GM18505 (cell line): ENCODE data around the gene TPMT.

Source experiments
- ATAC-seq: cut with Tn5 transposase; IDR thresholded peaks from one replicate; pipeline ENCODE4 v1.9.1; 2021; ENCODE audit not compliant: unreplicated experiment
- POLR2A ChIP-seq: IDR thresholded peaks from 4 replicates; pipeline ENCODE4 v1.6.1; 2011; ENCODE audit warnings: borderline replicate concordance; ENCODE audit not compliant: insufficient read depth, insufficient read length; ENCODE audit errors: extremely low read depth

Gene TPMT

DNA sequence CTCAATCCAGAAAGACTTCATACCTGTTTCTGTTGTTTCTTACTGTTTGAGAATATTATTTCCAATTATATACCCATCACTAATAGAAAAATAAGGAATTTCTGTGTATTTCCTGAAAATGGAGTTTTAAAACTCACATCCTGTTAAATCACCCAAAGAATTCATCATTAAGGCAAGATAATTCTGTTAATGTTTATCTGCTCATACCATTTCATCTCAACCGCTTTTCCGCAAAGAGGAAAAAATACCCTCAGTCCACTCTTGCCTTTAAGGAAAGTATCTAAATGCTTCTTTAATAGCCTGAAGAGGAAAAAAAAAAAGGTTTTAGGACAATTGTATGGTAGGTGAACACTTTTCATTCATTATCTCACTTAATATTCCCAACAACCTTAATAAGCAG, 7.3 kb downstream of the TPMT start:
- ATAC-seq: no peak
- TF ChIP-seq POLR2A: no peak

DNA sequence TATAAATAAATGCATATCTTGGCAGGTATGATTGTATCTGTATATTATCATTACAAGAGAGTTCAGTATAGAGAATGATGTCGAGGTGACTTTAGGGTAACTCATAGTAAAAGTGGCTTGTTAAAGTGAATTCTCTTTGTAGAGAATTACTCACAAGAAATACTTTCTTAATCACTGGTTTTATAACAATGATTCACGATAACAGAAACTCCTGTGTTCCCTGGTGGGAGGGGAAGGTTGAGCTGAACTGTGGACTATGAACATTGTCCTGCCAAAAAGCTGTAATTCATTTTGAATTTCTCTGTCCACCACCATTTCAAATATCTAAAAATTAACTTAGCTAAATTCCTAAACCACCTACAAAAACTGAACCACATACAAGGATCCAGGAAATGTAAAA, 7.7 kb downstream of the TPMT start:
- no peak for TF ChIP-seq POLR2A

DNA sequence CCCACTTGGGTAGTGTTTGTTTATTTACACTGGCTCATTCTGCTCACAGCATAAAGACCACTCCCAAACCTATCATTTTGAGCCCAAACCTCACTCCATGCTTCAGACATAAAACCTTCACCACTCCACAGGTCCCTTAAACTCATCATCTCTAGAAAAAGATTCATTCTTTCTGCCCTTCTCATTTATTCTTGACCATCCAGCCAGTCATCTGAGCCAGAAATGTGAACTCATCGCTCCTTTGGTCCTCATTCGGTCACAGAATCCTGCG, 12.4 kb downstream of the TPMT start:
- ATAC-seq: no peak
- TF ChIP-seq POLR2A: no peak

More for the DNA sequence above, 7.7 kb downstream of the TPMT start:
- ATAC-seq: no peak

DNA sequence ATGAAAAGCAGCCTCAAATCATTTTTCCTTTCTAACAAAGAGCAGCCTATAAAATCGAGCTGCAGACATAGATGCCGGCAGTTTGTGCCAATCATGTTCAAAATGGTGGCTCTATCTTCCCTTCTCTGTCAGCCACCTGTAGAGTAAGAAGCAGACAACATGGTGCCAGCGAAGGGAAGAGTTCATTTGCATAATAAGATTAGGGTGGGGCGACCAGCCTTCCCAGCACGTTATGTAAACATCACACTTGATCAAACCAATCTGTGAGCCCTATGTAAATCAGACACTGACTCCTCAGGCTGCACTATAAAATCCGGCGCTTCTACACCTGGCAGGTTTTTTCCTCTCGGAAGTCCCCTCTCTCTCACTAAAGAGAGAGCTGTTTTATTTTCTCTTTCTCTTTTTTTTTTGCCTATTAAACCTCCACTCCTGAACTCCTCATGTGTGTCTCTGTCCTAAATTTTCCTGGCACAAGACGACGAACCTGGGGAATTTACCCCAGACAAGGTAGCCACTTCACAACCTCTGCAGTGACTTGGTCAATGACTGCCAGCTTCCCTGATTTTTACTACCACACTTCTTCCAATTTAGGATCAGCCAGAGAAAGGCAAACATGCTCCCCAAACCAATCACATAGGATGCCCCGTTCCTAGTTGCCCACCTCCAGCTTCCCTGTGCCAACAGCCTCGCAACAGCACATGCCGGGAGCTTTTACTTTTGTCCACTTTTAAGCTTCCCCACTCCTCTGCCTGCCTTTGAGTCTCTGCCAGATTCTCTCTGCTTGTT, 12.9 kb downstream of the TPMT start:
- TF ChIP-seq POLR2A: no peak
- ATAC-seq: no peak

DNA sequence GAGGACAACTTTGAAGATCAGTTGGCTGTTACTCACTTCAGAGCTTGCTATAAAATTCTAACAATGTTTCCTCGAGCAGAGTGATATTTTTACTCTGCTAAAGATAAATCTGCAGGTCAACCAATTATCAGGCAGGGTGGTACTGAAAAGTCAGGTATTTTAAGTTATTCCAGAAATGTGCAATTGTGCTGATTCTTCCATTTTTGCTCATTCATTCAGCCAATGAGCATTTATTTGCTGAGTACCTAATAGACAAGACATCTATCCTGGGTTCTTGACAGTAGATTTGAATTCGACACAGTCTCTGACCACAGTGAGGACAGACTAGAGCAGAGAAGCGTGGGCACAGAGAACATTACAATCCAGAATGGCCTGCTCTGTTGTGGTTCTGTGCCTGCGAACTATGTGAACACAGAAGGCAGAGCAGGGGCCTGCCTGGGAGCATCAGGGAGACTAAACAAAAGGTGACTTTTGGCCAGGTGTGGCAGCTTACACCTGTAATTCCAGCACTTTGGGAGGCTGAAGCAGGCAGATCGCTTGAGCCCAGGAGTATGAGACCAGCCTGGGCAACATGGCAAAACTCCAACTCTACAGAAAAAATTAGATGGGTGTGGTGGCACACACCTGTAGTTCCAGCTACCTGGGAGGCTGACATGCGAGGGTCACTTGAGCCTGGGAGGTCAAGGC, 14.8 kb downstream of the TPMT start:
- ATAC-seq: no peak
- no peak for TF ChIP-seq POLR2A

DNA sequence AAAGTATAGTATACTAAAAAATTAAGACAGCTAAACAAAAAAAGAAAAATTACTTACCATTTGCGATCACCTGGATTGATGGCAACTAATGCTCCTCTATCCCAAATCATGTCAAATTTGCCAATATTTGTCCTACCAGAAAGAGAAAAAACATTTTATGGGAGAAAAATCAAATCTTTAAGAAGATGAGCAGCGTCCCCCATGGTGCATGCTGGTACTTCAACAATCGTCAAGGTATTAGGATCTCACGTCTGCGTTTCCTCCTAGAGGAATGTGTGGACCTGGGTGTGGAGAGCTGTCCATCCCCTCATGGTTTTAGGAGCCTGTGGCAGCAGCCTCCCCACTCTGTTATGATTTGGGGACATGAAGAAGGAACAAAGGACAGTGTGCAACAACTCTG, 16.0 kb downstream of the TPMT start:
- TF ChIP-seq POLR2A: no peak
- ATAC-seq: no peak

DNA sequence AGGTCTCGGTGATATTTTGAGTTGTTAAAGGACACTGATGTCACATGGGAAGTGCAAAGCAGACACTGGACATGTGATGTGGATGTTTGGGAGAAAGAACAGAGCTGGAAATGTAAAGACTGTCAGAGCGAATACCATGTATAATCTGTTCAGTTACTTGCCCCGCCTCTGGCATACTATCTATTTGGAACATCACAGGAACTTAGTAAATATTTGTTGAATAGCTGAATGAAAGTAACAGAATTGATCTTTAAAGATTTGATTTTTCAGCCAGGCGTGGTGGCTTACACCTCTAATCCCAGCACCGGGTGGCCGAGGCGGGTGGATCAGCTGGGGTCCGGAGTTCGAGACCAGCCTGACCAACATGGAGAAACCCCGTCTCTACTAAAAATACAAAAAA, 18.6 kb downstream of the TPMT start:
- no peak for ATAC-seq
- no peak for TF ChIP-seq POLR2A

DNA sequence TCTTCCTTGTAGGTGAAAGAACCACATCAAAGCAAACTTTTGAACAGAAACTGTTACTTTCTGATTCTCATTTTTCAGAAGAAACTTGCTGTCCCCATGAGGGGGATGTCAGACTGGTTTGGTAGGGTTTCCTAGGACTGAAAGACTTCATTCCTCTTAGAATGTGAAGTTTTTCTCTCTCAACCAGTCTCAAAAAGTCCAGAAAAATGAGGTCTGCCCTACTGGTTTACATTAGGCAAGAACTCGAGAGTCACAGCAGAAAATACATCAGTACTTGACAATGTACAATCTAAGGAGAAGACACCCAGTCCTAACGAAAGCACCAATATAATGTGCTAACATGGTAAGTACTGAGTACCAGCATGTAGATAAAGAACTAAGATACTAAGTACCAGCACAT, 19.7 kb downstream of the TPMT start:
- ATAC-seq: no peak

DNA sequence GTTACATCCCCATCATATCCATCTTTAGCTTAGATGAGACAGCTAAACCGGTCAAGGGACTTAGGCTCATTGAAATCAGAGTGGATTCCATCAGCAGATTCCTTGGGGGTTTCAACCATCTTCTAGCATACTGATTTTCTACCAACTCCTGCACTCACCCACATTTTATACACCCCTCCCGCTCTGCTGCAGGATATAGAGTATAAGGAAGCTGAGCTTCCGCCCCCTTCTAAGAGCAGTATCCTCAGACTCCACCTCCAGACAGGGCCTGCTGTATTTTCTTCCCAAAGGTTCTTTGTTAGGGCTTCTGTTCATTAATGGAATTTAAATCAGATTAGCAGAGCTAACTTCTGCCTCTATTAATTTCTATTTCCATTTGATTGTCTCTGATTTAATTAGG, 22.5 kb downstream of the TPMT start:
- TF ChIP-seq POLR2A: no peak
- no peak for ATAC-seq

More for the DNA sequence above, 19.7 kb downstream of the TPMT start:
- no peak for TF ChIP-seq POLR2A

DNA sequence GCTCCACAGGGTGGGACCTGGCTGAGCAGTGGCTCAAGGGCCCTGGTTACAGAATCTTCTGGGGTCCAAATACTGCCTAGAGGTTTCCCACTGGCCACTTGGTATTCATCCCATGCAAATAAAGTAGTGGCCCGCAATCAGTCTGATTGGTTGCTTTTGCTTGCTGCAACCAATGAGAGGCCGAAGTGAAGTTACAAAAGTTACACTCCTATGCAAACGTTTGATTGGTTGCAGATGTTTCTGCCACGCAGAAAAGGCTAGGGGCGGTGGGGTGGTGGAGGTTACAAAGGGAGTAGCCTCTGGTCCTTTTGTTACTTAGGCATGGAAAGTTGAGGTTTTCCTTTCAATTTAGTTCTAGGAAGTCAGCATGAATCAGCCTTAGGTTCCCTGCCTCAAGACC, 28.8 kb downstream of the TPMT start:
- ATAC-seq: no peak
- no peak for TF ChIP-seq POLR2A

DNA sequence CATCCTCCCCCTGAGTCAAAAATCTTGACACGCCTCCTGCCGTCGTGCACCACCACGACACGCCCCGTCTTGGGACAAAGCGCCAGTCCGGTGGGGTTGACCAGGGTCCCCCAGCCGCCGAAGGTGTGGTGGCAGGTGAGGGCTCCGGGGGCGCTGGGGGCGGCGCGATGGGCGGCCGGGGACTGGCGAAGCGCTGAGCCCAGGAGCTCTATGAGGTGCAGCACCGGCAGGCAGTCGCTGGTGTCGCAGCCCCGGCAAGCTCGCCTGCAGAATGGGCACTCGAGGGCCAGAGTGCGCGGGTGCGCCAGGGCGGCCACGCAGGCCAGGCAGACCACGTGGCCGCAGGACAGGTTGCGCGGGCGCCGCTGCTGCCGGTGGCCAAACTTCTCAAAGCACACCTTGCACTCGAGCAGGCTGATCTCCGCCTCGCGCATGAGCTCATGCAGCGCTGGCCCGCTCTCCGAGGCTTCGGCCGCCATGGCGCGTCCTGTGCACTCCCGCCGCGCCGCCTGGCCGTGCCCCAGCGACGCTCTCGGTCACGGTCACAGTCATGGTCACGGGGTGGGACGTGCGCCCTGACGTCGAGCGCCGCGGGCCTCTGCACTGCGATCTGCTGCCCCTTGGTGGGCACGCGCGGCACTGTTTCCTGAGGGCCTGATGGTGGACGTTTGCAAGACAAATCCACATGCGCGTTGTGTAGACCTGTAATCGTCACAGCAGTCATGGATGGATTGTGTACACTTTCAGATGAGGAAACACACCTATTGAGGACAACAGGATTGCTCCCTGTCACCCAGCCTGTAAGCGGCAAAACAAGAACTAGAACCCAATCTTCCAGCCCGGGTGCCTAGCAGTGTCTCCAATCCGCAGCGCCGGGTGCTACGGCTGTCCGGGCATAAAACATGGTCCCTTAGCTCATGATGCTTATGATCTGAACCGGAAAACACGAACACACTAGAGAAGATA, 32.5 kb downstream of the TPMT start, which contains the start of gene NHLRC1:
NHLRC1 (minus strand) TSS at position 550 of the 966 bp plus-strand sequence; CDS start at position 479, 71 bp downstream.
- peak; percentile 97 for ATAC-seq
- peak; percentile 41 for TF ChIP-seq POLR2A

DNA sequence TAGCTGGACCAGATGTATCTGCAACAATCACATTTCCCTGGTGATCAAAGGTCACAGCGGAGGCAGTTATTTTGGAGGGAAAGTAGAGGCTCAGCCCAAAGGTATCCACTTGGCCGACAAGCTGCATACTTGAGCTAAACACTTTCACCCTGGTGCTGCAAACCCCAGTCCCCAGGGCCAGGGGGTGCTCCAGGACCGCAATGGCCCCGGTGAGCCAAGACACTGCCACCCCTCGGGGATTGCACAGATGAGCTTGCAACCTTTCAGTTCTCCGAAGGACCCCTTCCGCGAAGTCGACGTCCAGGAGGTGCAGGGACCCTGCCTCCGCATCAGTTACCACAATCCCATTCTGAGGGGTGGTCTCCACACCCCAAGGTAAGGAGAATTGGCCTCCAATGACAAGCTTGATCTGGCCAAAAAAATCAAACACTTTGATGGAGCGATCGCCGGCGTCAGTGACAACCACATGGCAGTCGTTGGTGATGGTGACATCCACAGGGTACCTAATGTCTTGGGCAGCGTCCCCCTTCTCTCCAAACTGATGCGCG, 33.2 kb downstream of the TPMT start:
- no peak for TF ChIP-seq POLR2A
- ATAC-seq: no peak

DNA sequence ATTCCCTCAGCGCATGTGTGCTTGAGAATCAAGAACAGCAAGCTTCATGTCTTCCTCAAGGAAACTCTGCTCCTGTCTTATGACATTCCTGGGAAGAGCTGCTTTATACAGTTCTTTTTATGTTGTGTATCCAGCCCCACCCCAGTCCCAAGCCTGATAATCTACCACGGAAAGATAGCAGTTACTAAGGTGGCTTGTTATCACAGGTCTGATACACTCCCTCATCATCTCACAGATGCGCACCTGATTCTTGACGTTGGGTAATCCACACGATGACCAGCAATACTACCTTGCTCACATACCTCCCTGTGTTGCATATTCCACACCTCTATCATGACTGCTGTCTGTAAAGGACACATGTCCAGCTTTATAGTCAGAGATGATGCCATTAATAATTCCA, 35.6 kb downstream of the TPMT start:
- ATAC-seq: no peak
- no peak for TF ChIP-seq POLR2A
